ENCODE results near the gene ST8SIA1. TPM values are rescaled to one million over a fixed set of nuclear protein-coding genes. Genes with fewer than 3 reads are reported as not detected.

The ST8SIA1 gene
- total and polyA plus RNA-seq, 2 donors (not counting 1 experiment from before 2014, with no cell fraction given), result 0.45 to 23.9 TPM

GRCh38 chr12:22190969-22191368 is 143.5 kb downstream of the ST8SIA1 start:
- no peak overlapping the region for H3K4me2 ChIP-seq (ENCODE audit: extremely low read depth, insufficient read depth, low read length)
- no peaks in the 10 kb centered on the region for H4K20me1 ChIP-seq (ENCODE audit: control insufficient read depth, extremely low read depth, insufficient read depth, low read length)
- H3K79me2 ChIP-seq (ENCODE audit: control insufficient read depth, insufficient read depth, low read length), result no peaks in the 10 kb centered on the region
- H3K9me3 ChIP-seq (ENCODE audit: control insufficient read depth, insufficient read depth, low read depth, low read length), result no peaks in the 10 kb centered on the region
- H3K36me3 ChIP-seq (ENCODE audit: control insufficient read depth, insufficient read depth, low read length), result no peaks in the 10 kb centered on the region
- DNase-seq (ENCODE audit: low read depth in 2 of 2), result no peak
- no peaks in the 10 kb centered on the region for H3K27me3 ChIP-seq (ENCODE audit: control insufficient read depth, insufficient read depth, low read length)
- TF ChIP-seq, protein P1, sequence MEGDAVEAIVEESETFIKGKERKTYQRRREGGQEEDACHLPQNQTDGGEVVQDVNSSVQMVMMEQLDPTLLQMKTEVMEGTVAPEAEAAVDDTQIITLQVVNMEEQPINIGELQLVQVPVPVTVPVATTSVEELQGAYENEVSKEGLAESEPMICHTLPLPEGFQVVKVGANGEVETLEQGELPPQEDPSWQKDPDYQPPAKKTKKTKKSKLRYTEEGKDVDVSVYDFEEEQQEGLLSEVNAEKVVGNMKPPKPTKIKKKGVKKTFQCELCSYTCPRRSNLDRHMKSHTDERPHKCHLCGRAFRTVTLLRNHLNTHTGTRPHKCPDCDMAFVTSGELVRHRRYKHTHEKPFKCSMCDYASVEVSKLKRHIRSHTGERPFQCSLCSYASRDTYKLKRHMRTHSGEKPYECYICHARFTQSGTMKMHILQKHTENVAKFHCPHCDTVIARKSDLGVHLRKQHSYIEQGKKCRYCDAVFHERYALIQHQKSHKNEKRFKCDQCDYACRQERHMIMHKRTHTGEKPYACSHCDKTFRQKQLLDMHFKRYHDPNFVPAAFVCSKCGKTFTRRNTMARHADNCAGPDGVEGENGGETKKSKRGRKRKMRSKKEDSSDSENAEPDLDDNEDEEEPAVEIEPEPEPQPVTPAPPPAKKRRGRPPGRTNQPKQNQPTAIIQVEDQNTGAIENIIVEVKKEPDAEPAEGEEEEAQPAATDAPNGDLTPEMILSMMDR (conservative IDR thresholded peaks at IDR 0.05 in 1 of 2, IDR thresholded peaks at IDR 0.05 in 1 of 2; ENCODE audit: low read depth in 1 of 2, low read length in 2 of 2), result no peak
- no peak for TF ChIP-seq EZH2 (IDR thresholded peaks at IDR 0.05; ENCODE audit: low read length, missing control alignments)
- H2AFZ ChIP-seq (ENCODE audit: low read length), result no peak overlapping the region
- H3K27ac ChIP-seq (ENCODE audit: insufficient read depth, low read length), result no peak overlapping the region
- H3K4me1 ChIP-seq (ENCODE audit: control insufficient read depth, extremely low read depth, insufficient read depth, low read length), result no peaks in the 10 kb centered on the region
- H3K9ac ChIP-seq (ENCODE audit: insufficient read depth, low read length), result no peak overlapping the region
- H3K4me3 ChIP-seq (replicated peaks in 1 of 4; ENCODE audit: control extremely low read depth in 1 of 4, insufficient read depth in 1 of 4, low read depth in 3 of 4, low read length in 4 of 4), result no peak overlapping the region

DNA sequence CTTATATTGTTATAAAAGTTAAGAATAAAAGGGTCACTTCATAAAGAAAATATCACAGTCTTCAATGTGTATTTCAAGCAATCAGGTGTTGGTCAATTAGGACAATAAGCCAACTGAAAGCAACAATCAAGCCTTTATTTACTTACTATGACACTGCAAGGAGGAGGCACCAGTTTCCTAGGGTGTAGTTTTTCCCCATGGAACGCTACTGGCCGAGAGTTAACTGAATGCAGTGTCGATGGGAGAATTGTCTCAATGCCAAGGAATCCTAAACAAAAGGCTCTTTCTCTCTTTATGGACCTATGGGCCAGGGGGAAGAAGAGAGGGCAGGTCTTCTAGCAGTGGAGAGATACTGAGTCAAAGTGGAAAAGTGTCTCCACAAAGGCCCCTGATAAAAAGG is 146.1 kb downstream of the ST8SIA1 start:
- no peak overlapping the region for H3K4me3 ChIP-seq (replicated peaks in 1 of 4; ENCODE audit: control extremely low read depth in 1 of 4, insufficient read depth in 1 of 4, low read depth in 3 of 4, low read length in 4 of 4)
- no peak overlapping the region for H3K4me2 ChIP-seq (ENCODE audit: extremely low read depth, insufficient read depth, low read length)
- H3K9ac ChIP-seq (ENCODE audit: insufficient read depth, low read length), result no peak overlapping the region
- no peaks in the 10 kb centered on the region for H4K20me1 ChIP-seq (ENCODE audit: control insufficient read depth, extremely low read depth, insufficient read depth, low read length)
- TF ChIP-seq, protein P1 (conservative IDR thresholded peaks at IDR 0.05 in 1 of 2, IDR thresholded peaks at IDR 0.05 in 1 of 2; ENCODE audit: low read depth in 1 of 2, low read length in 2 of 2), result no peak
- TF ChIP-seq EZH2 (IDR thresholded peaks at IDR 0.05; ENCODE audit: low read length, missing control alignments), result no peak
- no peaks in the 10 kb centered on the region for H3K79me2 ChIP-seq (ENCODE audit: control insufficient read depth, insufficient read depth, low read length)
- no peak overlapping the region for H3K27ac ChIP-seq (ENCODE audit: insufficient read depth, low read length)
- DNase-seq (ENCODE audit: low read depth in 2 of 2), result no peak
- no peaks in the 10 kb centered on the region for H3K4me1 ChIP-seq (ENCODE audit: control insufficient read depth, extremely low read depth, insufficient read depth, low read length)
- no peaks in the 10 kb centered on the region for H3K36me3 ChIP-seq (ENCODE audit: control insufficient read depth, insufficient read depth, low read length)
- H3K27me3 ChIP-seq (ENCODE audit: control insufficient read depth, insufficient read depth, low read length), result no peaks in the 10 kb centered on the region
- H2AFZ ChIP-seq (ENCODE audit: low read length), result no peak overlapping the region
- no peaks in the 10 kb centered on the region for H3K9me3 ChIP-seq (ENCODE audit: control insufficient read depth, insufficient read depth, low read depth, low read length)

- Histone ChIP-seq H3K27ac (ENCODE audit: insufficient read depth, low read length) (no peak overlapping the region), H3K4me2 (ENCODE audit: extremely low read depth, insufficient read depth, low read length) (no peak overlapping the region), H3K4me3 (replicated peaks in 1 of 4; ENCODE audit: control extremely low read depth in 1 of 4, insufficient read depth in 1 of 4, low read depth in 3 of 4, low read length in 4 of 4) (no peak overlapping the region), H3K9ac (ENCODE audit: insufficient read depth, low read length) (no peak overlapping the region), H3K79me2 (ENCODE audit: control insufficient read depth, insufficient read depth, low read length) (no peaks in the 10 kb centered on the region), H3K27me3 (ENCODE audit: control insufficient read depth, insufficient read depth, low read length) (no peaks in the 10 kb centered on the region), H3K9me3 (ENCODE audit: control insufficient read depth, insufficient read depth, low read depth, low read length) (no peaks in the 10 kb centered on the region), H2AFZ (ENCODE audit: low read length) (no peak overlapping the region), H3K36me3 (ENCODE audit: control insufficient read depth, insufficient read depth, low read length) (no peaks in the 10 kb centered on the region), H3K4me1 (ENCODE audit: control insufficient read depth, extremely low read depth, insufficient read depth, low read length) (no peaks in the 10 kb centered on the region), H4K20me1 (ENCODE audit: control insufficient read depth, extremely low read depth, insufficient read depth, low read length) (no peaks in the 10 kb centered on the region)
- DNase-seq (ENCODE audit: low read depth in 2 of 2), result no peak
- no peak for TF ChIP-seq EZH2 (IDR thresholded peaks at IDR 0.05; ENCODE audit: low read length, missing control alignments)
- TF ChIP-seq, protein P1 (conservative IDR thresholded peaks at IDR 0.05 in 1 of 2, IDR thresholded peaks at IDR 0.05 in 1 of 2; ENCODE audit: low read depth in 1 of 2, low read length in 2 of 2), result no peak
Measured at GRCh38 chr12:22180705-22181104, 153.8 kb downstream of the ST8SIA1 start.

Measured in fibroblast of lung (primary cell).